K562 (cell line): ENCODE measurements around the gene DDAH1. TPM values are rescaled to one million over a fixed set of nuclear protein-coding genes. Genes with fewer than 3 reads are reported as not detected.

ENCODE experiments used
- FIP1L1 ChIP-seq: fragments of 200-400 bp; formaldehyde crosslinking; IDR thresholded peaks from 2 replicates; pipeline ENCODE4 v1.6.1; 2018; ENCODE audit warnings: mild to moderate bottlenecking, low read depth, low read length; ENCODE audit not compliant: poor library complexity, severe bottlenecking
- IRF9 ChIP-seq: fragments of 450-650 bp; IDR thresholded peaks from 2 replicates; pipeline ENCODE4 v1.6.1; 2016; ENCODE audit warnings: missing biosample characterization, missing genetic modification characterization
- KHSRP ChIP-seq: fragments of 450-650 bp; IDR thresholded peaks from 2 replicates; pipeline ENCODE4 v1.6.1; 2017
- RHOXF2B ChIP-seq: fragments of 250-450 bp; sonication (Bioruptor Pico); conservative IDR thresholded peaks from 2 replicates; pipeline ENCODE4 v1.5.1; 2021
- SFPQ ChIP-seq: fragments of 200-400 bp; formaldehyde crosslinking; IDR thresholded peaks from 2 replicates; pipeline ENCODE4 v1.6.1; 2017; ENCODE audit warnings: mild to moderate bottlenecking, low read depth, low read length, moderate library complexity
- SIN3A ChIP-seq, 2 experiments: fragments of 150-350 bp in 1 of 2; IDR thresholded peaks; 2 replicates each; pipeline ENCODE4 v1.6.1; 2011 to 2016; ENCODE audit warnings: borderline replicate concordance in 2 of 2, low read depth in 2 of 2, low read length in 2 of 2, mild to moderate bottlenecking in 2 of 2, moderate library complexity in 2 of 2; ENCODE audit not compliant: control insufficient read depth in 1 of 2
- SP1 ChIP-seq: sonication (generic); formaldehyde crosslinking; IDR thresholded peaks from 2 replicates; pipeline ENCODE4 v1.8.1; 2022; ENCODE audit warnings: mild to moderate bottlenecking, missing genetic modification reagents
- STAT6 ChIP-seq: sonication (generic); formaldehyde crosslinking; IDR thresholded peaks from 2 replicates; pipeline ENCODE4 v1.8.1; 2023; ENCODE audit warnings: mild to moderate bottlenecking, missing genetic modification reagents
- TFE3 ChIP-seq: fragments of 450-650 bp; formaldehyde crosslinking; IDR thresholded peaks from 2 replicates; pipeline ENCODE4 v1.4.0; 2020; ENCODE audit warnings: mild to moderate bottlenecking, mixed read lengths
- ZBTB11 ChIP-seq, 3 experiments: fragments of 200-800 bp in 1 of 3; fragments of 250-450 bp in 1 of 3; fragments of 450-650 bp in 1 of 3; sonication (Bioruptor Pico) in 1 of 3; sonication (Bioruptor generic) in 1 of 3; formaldehyde crosslinking in 1 of 3; IDR thresholded peaks; 2 replicates each; pipeline versions ENCODE4 v1.6.1 to v1.8.0; 2016 to 2022; ENCODE audit warnings: mild to moderate bottlenecking in 2 of 3, missing genetic modification characterization in 2 of 3, missing compliant biosample characterization in 1 of 3, moderate library complexity in 1 of 3
- ZFPM2 ChIP-seq: fragments of 250-450 bp; sonication (Bioruptor Pico); IDR thresholded peaks from 2 replicates; pipeline ENCODE4 v1.5.1; 2022; ENCODE audit warnings: mild to moderate bottlenecking
- ZNF12 ChIP-seq: sonication (generic); formaldehyde crosslinking; IDR thresholded peaks from 2 replicates; pipeline ENCODE4 v1.4.0; 2020; ENCODE audit warnings: mild to moderate bottlenecking, missing genetic modification reagents
- ZNF695 ChIP-seq: fragments of 450-650 bp; formaldehyde crosslinking; IDR thresholded peaks from 2 replicates; pipeline ENCODE4 v1.4.0; 2020; ENCODE audit warnings: mild to moderate bottlenecking, moderate library complexity
- polyA plus RNA-seq, 8 experiments: library from polyadenylated mRNA; depleted of rRNA in 4 of 8; stranded (reverse) in 5 of 8; unstranded in 3 of 8; fragments of >200 nt; fragmentation: Nextera tagmentation in 2 of 8; fragmentation: Illumina TruSeq in 1 of 8; extraction: Ambion mirVana in 2 of 8; extraction: Trizol in 1 of 8; gene quantifications; 2 replicates each; pipeline versions ENCODE4 v1.2.1 to v1.2.3, GENCODE V29; 2011 to 2014; ENCODE audit warnings: inconsistent platforms in 1 of 8, missing spikeins in 1 of 8
- total RNA-seq, 7 experiments: library from RNA; depleted of rRNA in 6 of 7; stranded (reverse); fragments of >200 nt in 6 of 7; fragmentation: Illumina TruSeq in 2 of 7; extraction: Trizol in 2 of 7; gene quantifications; 2 replicates each; pipeline versions ENCODE4 v1.2.1 to v1.2.3, GENCODE V29; 2011 to 2021; ENCODE audit warnings: low replicate concordance in 1 of 7

Gene DDAH1
- total and polyA plus RNA-seq, 9 of the 15 experiments (the other 6 are each of a cell fraction or from before 2014, with no cell fraction given), result 0.04 to 0.24 (median 0.10) TPM

GRCh38 chr1:85279458-85280080, 185.4 kb downstream of the DDAH1 start (continued):
- TF ChIP-seq SIN3A (IDR thresholded peaks at IDR 0.05; ENCODE audit: borderline replicate concordance in 2 of 2, control insufficient read depth in 1 of 2, low read depth in 2 of 2, low read length in 2 of 2) (no peak), IRF9 (peak; percentile 66; the same call in 1 of the 2 replicates), ZNF12 (no peak), SFPQ (no peak), ZNF695 (no peak), ZFPM2 (CRISPR knock-in tag) (no peak), KHSRP (no peak), ZBTB11 (CRISPR knock-in tag; IDR thresholded peaks at IDR 0.05) (0 out of 6 replicates have a peak, but pooled peaks of 1 of the 3 experiments have one; percentile 38), RHOXF2B (CRISPR knock-in tag) (no peak), TFE3 (CRISPR knock-in tag) (no peak), FIP1L1 (no peak), SP1 (no peak), STAT6 (CRISPR knock-in tag) (no peak)
